ENCODE measurements around the gene RAPSN.

Gene RAPSN

DNA sequence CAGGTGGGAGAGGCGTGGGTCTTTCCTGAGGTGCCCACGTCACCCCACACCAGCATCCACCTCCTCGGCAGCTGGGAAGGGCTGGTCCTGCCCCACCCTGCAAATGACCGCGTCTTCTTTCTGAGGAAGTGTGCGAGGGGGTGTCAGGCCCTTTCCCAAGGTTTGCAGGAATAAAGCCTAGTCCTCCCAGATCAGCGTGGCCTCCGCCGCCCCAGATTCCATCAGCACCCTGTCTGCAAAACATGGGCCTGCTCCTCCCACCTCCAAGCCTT is 55.0 kb downstream of the RAPSN start:
- H2BK12ac ChIP-seq (ENCODE audit: low read length in 2 of 2), result peak overlapping the region; percentile 42 to 66
- peak overlapping the region; percentile 58 to 69 for H3K4ac ChIP-seq (ENCODE audit: low read depth in 1 of 2, low read length in 2 of 2)
- H3K9ac ChIP-seq (ENCODE audit: low read length), result no peak overlapping the region
- H4K8ac ChIP-seq (ENCODE audit: low read length), result peak overlapping the region; percentile 88
- no peak overlapping the region for H2AFZ ChIP-seq (ENCODE audit: low read depth, low read length)
- peak overlapping the region in 1 of 2 experiments; percentile 90 for H3K18ac ChIP-seq (ENCODE audit: low read depth in 1 of 2, low read length in 2 of 2)
- H3K27ac ChIP-seq (ENCODE audit: low read length, poor library complexity, severe bottlenecking), result no peak overlapping the region
- peak overlapping the region; percentile 72 for H4K91ac ChIP-seq (ENCODE audit: low read length)
- H3K27me3 ChIP-seq (ENCODE audit: control insufficient read depth in 1 of 2, insufficient read depth in 1 of 2, low read length in 2 of 2), result no peaks in the 10 kb centered on the region
- peak overlapping the region in 1 of 2 experiments; percentile 16 for H3K4me3 ChIP-seq (ENCODE audit: insufficient read depth in 1 of 2, low read depth in 1 of 2, low read length in 2 of 2)
- no peaks in the 10 kb centered on the region for H3K36me3 ChIP-seq (ENCODE audit: control insufficient read depth in 1 of 2, insufficient read depth in 2 of 2, low read depth in 1 of 2, low read length in 2 of 2)
- DNase-seq, result no peak
- peaks cover 36% of the 10 kb centered on the region for H3K4me1 ChIP-seq (ENCODE audit: control insufficient read depth, insufficient read depth, low read depth, low read length)
- H3K79me1 ChIP-seq (replicated peaks; ENCODE audit: low read length, poor library complexity, severe bottlenecking), result no peaks in the 10 kb centered on the region
- no peak overlapping the region for H3K4me2 ChIP-seq (ENCODE audit: low read length, poor library complexity, severe bottlenecking)
- WGBS, result 99% methylated on average over 9 of the region's 9 CpGs
- H3K9me3 ChIP-seq (ENCODE audit: control insufficient read depth, low read length), result no peaks in the 10 kb centered on the region
- H2BK15ac ChIP-seq (ENCODE audit: low read depth, poor library complexity, severe bottlenecking), result no peak overlapping the region
- H2BK120ac ChIP-seq (ENCODE audit: low read depth, low read length), result no peak overlapping the region
- H3K23ac ChIP-seq (ENCODE audit: low read length in 2 of 2), result no peak overlapping the region
- H3K14ac ChIP-seq (ENCODE audit: low read length in 2 of 2), result no peak overlapping the region
- H2BK5ac ChIP-seq (ENCODE audit: low read depth, low read length, poor library complexity, severe bottlenecking), result no peak overlapping the region
- peak overlapping the region; percentile 37 for H2AK5ac ChIP-seq (ENCODE audit: low read length, severe bottlenecking)

DNA sequence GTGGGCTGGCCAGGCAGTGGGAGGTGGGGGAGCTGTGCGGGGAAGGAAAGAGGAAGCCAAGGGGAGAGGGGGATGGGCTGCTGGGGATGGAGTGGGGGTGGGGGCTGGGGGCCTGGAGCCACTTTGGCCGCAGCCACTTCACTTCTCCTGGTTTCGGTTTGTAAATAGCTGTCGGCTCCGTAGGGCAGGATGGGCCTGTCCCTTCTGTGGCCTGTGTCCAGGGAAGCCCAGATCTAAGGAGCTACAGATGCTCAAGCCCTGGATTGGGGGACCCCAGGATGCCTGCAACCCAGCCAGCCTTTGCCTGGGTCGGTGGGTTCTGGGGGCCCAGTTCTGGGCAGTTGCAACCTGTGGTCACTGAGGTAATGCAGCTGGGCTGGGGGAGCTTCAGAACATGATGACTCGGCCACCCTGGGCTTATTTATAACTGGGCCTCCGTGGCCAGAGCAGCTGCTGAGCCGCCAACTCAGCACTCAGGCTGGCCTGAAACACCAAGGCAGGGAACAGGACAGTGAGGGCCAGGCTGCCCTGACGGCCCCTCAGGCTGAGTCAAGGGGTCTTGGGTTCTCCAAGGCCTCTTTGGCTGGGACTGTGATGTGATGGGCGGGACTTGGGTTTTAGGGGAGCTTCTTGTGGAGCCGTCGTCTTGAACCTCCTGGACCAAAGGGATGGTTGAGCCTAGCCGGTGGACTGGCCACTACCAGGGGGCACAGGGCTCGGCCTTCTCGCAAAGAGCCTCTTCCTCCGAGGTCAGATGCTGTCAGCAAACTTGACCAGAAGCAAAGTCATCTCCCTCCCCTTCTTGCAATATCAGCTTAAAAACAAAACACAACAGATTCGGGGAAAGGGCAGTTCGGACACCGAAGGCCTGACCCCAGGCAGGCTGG is 55.5 kb downstream of the RAPSN start:
- Histone ChIP-seq H3K36me3 (ENCODE audit: control insufficient read depth in 1 of 2, insufficient read depth in 2 of 2, low read depth in 1 of 2, low read length in 2 of 2) (no peaks in the 10 kb centered on the region), H3K79me1 (replicated peaks; ENCODE audit: low read length, poor library complexity, severe bottlenecking) (no peaks in the 10 kb centered on the region), H3K4ac (ENCODE audit: low read depth in 1 of 2, low read length in 2 of 2) (peak overlapping the region; percentile 70 to 75), H3K14ac (ENCODE audit: low read length in 2 of 2) (peak overlapping the region in 1 of 2 experiments; percentile 21), H2BK120ac (ENCODE audit: low read depth, low read length) (peak overlapping the region; percentile 15), H3K27ac (ENCODE audit: low read length, poor library complexity, severe bottlenecking) (peak overlapping the region; percentile 29), H2BK5ac (ENCODE audit: low read depth, low read length, poor library complexity, severe bottlenecking) (no peak overlapping the region), H3K9me3 (ENCODE audit: control insufficient read depth, low read length) (no peaks in the 10 kb centered on the region), H4K91ac (ENCODE audit: low read length) (peak overlapping the region; percentile 72), H2AFZ (ENCODE audit: low read depth, low read length) (peak overlapping the region; percentile 80), H2AK5ac (ENCODE audit: low read length, severe bottlenecking) (peak overlapping the region; percentile 37), H3K27me3 (ENCODE audit: control insufficient read depth in 1 of 2, insufficient read depth in 1 of 2, low read length in 2 of 2) (no peaks in the 10 kb centered on the region), H2BK15ac (ENCODE audit: low read depth, poor library complexity, severe bottlenecking) (peak overlapping the region; percentile 53), H3K4me1 (ENCODE audit: control insufficient read depth, insufficient read depth, low read depth, low read length) (peaks cover 32% of the 10 kb centered on the region), H3K23ac (ENCODE audit: low read length in 2 of 2) (no peak overlapping the region), H4K8ac (ENCODE audit: low read length) (peak overlapping the region; percentile 88), H2BK12ac (ENCODE audit: low read length in 2 of 2) (peak overlapping the region; percentile 42 to 66), H3K4me3 (ENCODE audit: insufficient read depth in 1 of 2, low read depth in 1 of 2, low read length in 2 of 2) (peak overlapping the region in 1 of 2 experiments; percentile 16), H3K4me2 (ENCODE audit: low read length, poor library complexity, severe bottlenecking) (no peak overlapping the region), H3K9ac (ENCODE audit: low read length) (peak overlapping the region; percentile 57), H3K18ac (ENCODE audit: low read depth in 1 of 2, low read length in 2 of 2) (peak overlapping the region; percentile 68 to 90)
- WGBS, result 71% methylated on average over 20 of the region's 20 CpGs
- peak; percentile 82 for DNase-seq

DNA sequence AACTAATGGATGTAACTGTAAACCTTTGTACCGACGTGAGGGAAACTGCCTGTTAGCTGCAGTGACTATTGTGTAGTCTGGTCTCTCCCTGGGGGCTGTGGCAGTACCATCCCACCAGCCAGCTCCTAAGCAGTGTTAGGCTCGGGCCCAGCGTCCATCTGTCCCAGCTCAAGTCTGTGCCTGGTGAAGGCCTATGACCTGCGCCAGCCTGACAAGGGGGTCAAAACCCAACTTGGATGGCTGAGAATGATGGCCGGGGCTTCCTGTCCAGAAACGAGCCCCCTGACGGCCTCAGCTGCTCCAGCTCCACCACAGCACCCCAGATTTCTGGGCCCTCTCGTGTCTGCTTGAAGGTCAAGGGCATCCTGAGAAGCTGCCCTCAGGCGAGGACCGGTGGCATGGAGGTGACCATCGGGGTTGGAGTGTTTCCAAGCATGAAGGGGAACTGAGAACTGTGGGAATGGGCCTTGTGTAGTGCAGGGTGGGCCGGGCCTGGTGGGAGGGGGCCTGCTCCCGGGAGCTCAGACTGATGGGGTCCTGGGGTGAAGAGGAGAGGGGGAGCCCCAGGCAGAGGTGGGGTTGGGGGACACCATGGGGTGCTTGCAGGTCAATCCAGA is 56.3 kb downstream of the RAPSN start:
- Histone ChIP-seq H3K9ac (ENCODE audit: low read length) (no peak overlapping the region), H3K36me3 (ENCODE audit: control insufficient read depth in 1 of 2, insufficient read depth in 2 of 2, low read depth in 1 of 2, low read length in 2 of 2) (no peaks in the 10 kb centered on the region), H2BK5ac (ENCODE audit: low read depth, low read length, poor library complexity, severe bottlenecking) (no peak overlapping the region), H2AFZ (ENCODE audit: low read depth, low read length) (no peak overlapping the region), H3K27me3 (ENCODE audit: control insufficient read depth in 1 of 2, insufficient read depth in 1 of 2, low read length in 2 of 2) (no peaks in the 10 kb centered on the region), H3K4me1 (ENCODE audit: control insufficient read depth, insufficient read depth, low read depth, low read length) (peaks cover 32% of the 10 kb centered on the region), H3K18ac (ENCODE audit: low read depth in 1 of 2, low read length in 2 of 2) (peak overlapping the region; percentile 14 to 29), H3K9me3 (ENCODE audit: control insufficient read depth, low read length) (no peaks in the 10 kb centered on the region), H3K4me3 (ENCODE audit: insufficient read depth in 1 of 2, low read depth in 1 of 2, low read length in 2 of 2) (no peak overlapping the region), H2BK12ac (ENCODE audit: low read length in 2 of 2) (peak overlapping the region; percentile 31 to 35), H3K4me2 (ENCODE audit: low read length, poor library complexity, severe bottlenecking) (no peak overlapping the region), H2AK5ac (ENCODE audit: low read length, severe bottlenecking) (peak overlapping the region; percentile 15), H2BK15ac (ENCODE audit: low read depth, poor library complexity, severe bottlenecking) (peak overlapping the region; percentile 64), H3K4ac (ENCODE audit: low read depth in 1 of 2, low read length in 2 of 2) (no peak overlapping the region), H2BK120ac (ENCODE audit: low read depth, low read length) (peak overlapping the region; percentile 15), H4K91ac (ENCODE audit: low read length) (peak overlapping the region; percentile 78), H3K23ac (ENCODE audit: low read length in 2 of 2) (no peak overlapping the region), H4K8ac (ENCODE audit: low read length) (peak overlapping the region; percentile 52), H3K14ac (ENCODE audit: low read length in 2 of 2) (no peak overlapping the region), H3K79me1 (replicated peaks; ENCODE audit: low read length, poor library complexity, severe bottlenecking) (no peaks in the 10 kb centered on the region), H3K27ac (ENCODE audit: low read length, poor library complexity, severe bottlenecking) (no peak overlapping the region)
- no peak for DNase-seq
- WGBS, result 96% methylated on average over 13 of the region's 14 CpGs

- no peak overlapping the region for H2BK120ac ChIP-seq (ENCODE audit: low read depth, low read length)
- 97% methylated on average over 16 of the region's 16 CpGs for WGBS
- no peak overlapping the region for H2AFZ ChIP-seq (ENCODE audit: low read depth, low read length)
- H3K9ac ChIP-seq (ENCODE audit: low read length), result no peak overlapping the region
- no peak overlapping the region for H4K91ac ChIP-seq (ENCODE audit: low read length)
- H3K4me3 ChIP-seq (ENCODE audit: insufficient read depth in 1 of 2, low read depth in 1 of 2, low read length in 2 of 2), result no peak overlapping the region
- H3K4me1 ChIP-seq (ENCODE audit: control insufficient read depth, insufficient read depth, low read depth, low read length), result peaks cover 32% of the 10 kb centered on the region
- H2BK12ac ChIP-seq (ENCODE audit: low read length in 2 of 2), result no peak overlapping the region
- no peak overlapping the region for H3K27ac ChIP-seq (ENCODE audit: low read length, poor library complexity, severe bottlenecking)
- H3K27me3 ChIP-seq (ENCODE audit: control insufficient read depth in 1 of 2, insufficient read depth in 1 of 2, low read length in 2 of 2), result no peaks in the 10 kb centered on the region
- no peak overlapping the region for H2BK15ac ChIP-seq (ENCODE audit: low read depth, poor library complexity, severe bottlenecking)
- H3K18ac ChIP-seq (ENCODE audit: low read depth in 1 of 2, low read length in 2 of 2), result no peak overlapping the region
- H2BK5ac ChIP-seq (ENCODE audit: low read depth, low read length, poor library complexity, severe bottlenecking), result no peak overlapping the region
- no peak overlapping the region for H3K23ac ChIP-seq (ENCODE audit: low read length in 2 of 2)
- H3K36me3 ChIP-seq (ENCODE audit: control insufficient read depth in 1 of 2, insufficient read depth in 2 of 2, low read depth in 1 of 2, low read length in 2 of 2), result no peaks in the 10 kb centered on the region
- H4K8ac ChIP-seq (ENCODE audit: low read length), result no peak overlapping the region
- no peak for DNase-seq
- no peaks in the 10 kb centered on the region for H3K9me3 ChIP-seq (ENCODE audit: control insufficient read depth, low read length)
- no peak overlapping the region for H2AK5ac ChIP-seq (ENCODE audit: low read length, severe bottlenecking)
- H3K4ac ChIP-seq (ENCODE audit: low read depth in 1 of 2, low read length in 2 of 2), result no peak overlapping the region
- H3K4me2 ChIP-seq (ENCODE audit: low read length, poor library complexity, severe bottlenecking), result no peak overlapping the region
- no peak overlapping the region for H3K14ac ChIP-seq (ENCODE audit: low read length in 2 of 2)
- no peaks in the 10 kb centered on the region for H3K79me1 ChIP-seq (replicated peaks; ENCODE audit: low read length, poor library complexity, severe bottlenecking)
Observed at GRCh38 chr11:47391711-47392432, 57.1 kb downstream of the RAPSN start.
